Right renal cortex interstitium (tissue), 3 donors: Measurements from ENCODE around the gene PIBF1. TPM values are rescaled to one million over a fixed set of nuclear protein-coding genes. Genes with fewer than 3 reads are reported as not detected.
"Not testable (repeated sequence)": the region's sequence is repeated elsewhere in the genome, so short reads cannot be mapped to it uniquely, and the experiment has no call there.

ENCODE experiments used
- DNase-seq, 3 donors: peaks; one replicate each; pipeline ENCODE4 v3.0.0-alpha.2; 2013; ENCODE audit warnings: low read depth in 3 of 3, low spot score in 2 of 3
- polyA plus RNA-seq, 3 donors: library from polyadenylated mRNA; unstranded; fragments of 120-200 nt; gene quantifications; one replicate each; pipeline ENCODE4 v1.2.1, GENCODE V29; 2013; ENCODE audit not compliant: insufficient read length in 3 of 3

PIBF1 gene
- polyA plus RNA-seq, 3 donors = 44.8 to 50.8 (median 45.1) TPM

DNA sequence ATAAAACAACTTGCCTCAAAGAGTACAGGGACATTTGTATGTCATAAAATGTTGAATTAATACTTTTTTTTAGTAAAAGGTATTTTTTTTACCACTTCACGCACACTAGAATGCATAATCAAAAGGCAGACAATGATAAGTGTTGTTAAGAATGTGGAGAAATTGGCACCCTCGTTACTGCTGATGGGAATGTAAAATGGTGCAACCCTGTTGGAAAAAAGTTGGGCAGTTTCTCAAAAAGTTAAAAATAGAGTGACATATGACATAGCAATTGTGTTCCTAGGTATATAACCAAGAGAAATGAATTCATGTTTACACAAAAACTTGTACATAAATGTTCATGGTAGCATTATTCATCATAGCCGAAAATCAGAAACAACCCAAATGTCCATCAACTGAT, 109.5 kb downstream of the PIBF1 start:
- no peak for DNase-seq

- DNase-seq = no peak
Measured at GRCh38 chr13:72896869-72897268, 114.9 kb downstream of the PIBF1 start.

DNA sequence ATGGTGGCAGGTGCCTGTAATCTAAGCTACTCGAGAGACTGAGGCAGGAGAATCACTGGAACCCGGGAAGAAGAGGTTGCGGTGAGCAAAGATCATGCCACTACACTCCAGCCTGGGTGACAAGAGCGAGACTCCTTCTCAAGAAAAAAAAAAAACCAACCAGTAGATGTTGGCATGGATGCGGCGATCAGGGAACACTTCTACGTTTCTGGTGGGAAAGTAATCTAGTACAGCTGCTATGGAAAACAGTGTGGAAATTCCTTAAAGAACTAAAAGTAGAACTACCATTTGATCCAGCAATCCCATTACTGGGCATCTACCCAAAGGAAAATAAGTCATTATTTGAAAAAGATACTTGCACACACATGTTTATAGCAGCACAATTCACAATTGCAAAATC, 119.6 kb downstream of the PIBF1 start:
- not testable (repeated sequence) for DNase-seq

DNA sequence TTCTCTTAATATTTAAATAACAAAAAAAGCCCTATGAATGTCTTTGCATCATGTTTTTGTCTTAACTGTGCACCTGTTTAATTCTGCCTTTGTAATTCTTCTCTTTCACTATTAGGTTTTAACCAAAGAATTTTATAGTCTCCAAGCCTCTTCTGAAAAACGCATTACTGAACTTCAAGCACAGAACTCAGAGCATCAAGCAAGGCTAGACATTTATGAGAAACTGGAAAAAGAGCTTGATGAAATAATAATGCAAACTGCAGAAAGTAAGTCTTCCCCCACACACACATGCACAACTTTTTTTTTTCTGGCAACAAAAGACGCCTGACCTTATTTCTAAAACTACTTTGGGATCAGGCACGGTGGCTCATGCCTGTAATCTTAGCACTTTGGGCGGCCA, 126.5 kb downstream of the PIBF1 start:
- no peak for DNase-seq

DNA sequence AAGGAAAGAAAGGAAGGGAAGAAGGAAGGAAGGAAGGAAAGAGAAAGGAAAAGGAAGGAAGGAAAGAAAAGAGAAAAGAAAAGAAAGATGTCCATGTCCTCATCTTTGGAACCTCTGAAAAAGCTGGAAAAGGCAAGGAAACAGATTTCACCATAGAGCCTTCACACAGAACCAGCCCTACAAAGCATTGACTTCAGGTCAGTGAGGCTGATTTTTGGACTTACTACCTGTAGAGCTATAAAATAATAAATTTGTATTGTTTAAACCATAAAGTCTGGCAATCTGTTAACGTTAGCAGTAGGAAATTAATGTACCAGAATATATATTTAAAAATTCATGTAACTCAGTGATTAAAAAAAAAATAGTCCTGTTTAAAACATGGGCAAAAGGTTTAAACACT, 130.0 kb downstream of the PIBF1 start:
- no peak for DNase-seq

- no peak for DNase-seq
Measured at GRCh38 chr13:72920097-72920496, 138.2 kb downstream of the PIBF1 start.

DNA sequence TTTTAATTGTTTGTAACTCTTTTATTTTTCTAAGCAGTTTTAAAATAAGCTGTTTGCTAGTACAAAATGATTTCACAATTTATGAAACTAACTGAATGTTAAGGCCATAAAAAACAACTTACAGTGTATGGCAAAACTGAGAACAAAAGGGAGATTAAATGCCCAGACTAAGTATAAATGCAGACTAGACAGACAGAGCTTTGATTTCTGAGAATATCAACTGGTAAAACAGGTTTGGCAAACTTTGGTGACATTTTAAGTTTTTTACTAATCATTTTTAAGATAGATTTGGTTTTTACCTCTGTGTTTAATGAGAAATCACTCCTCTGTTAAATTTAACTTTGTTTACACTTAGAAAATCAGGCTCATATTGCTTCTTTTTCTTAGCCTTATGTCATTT, 149.4 kb downstream of the PIBF1 start:
- no peak for DNase-seq

- DNase-seq = no peak
Measured at GRCh38 chr13:72932250-72932649, 150.3 kb downstream of the PIBF1 start.

GRCh38 chr13:72946267-72946666, 164.3 kb downstream of the PIBF1 start:
- DNase-seq = not testable (repeated sequence)

DNA sequence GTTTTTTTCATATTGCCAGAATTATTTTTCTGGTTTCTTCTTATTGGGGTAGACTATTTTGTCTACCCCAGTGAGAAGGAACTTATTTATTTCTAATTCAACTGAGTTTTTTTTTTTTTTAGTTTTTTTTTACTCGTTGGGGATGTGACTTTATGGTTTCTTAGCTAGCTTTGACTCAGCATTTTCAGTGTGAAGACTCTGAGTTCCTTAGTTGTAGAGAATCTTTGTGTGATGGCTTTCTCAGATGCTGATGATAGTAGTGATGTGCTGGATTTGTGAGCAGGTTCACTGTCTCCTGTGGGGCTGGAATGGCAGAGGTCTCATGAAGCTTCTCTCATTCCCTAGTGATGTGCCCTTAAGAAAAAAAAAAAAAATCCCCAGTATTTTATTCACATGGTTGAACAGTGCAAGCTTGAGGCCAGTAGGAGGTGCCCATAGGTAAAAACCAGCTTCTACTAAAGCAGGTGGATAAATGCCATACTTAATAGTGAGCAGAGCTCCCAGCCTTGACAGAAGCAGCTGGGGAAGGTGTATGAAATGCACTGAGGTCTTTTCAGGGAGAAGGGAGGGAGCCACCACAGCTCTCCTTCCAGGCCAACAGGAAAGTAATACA, 170.7 kb downstream of the PIBF1 start:
- DNase-seq = no peak

GRCh38 chr13:72953391-72953965, 171.5 kb downstream of the PIBF1 start:
- DNase-seq = no peak

DNA sequence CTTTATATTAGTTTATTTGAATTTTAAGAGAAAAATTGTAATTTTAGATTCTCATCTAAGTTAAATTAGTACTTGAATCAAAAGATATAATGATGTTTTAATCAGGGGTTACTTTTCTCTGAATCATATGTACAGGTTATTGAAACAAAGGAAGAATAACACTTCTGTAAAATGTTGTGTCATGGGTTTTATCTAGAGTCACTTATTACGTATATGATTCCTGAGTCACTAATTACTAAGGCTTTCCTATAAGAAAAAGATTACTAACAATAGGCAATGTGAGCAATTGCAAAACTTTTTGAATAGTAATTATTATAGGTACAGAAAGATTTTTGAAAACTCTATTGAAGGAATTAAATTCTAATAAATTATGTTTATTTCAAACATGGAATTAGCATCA, 177.7 kb downstream of the PIBF1 start:
- DNase-seq = no peak

DNA sequence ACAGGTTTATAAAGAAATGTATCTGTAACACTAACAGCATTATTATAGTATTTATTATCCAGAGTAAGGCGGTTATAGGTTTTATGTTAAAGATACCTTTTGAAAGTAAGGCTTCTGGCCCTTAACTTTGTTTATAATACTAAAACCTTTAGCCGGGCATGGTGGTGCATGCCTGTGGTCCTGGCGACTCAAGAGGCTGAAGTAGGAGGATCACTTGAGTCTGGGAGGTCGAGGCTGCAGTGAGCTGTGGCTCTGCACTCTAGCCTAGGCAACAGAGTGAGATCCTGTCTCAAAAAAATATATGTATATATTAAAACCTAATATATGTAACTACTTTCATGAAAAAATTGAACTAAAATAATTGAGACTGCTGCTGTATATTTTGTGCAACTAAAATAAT, 178.2 kb downstream of the PIBF1 start:
- DNase-seq = no peak

DNA sequence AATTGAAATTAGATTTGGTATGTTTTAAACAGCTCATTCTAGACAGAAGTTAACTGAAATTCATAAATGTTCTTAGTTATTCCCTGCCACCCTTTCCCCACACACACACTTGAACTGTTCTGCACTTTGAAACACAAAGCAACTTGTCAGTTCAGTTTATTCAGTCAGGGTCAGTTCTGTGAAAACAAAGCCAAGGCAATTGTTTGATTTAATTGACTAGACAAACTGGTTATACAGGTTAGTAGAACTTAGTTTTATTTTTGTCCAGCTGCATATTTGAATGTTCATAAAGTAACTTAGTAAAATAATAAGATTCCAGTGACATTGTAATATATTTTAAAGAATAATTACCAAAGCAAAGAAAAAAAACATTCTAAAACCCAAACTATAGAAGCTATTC, 178.6 kb downstream of the PIBF1 start:
- DNase-seq = peak in 1 of 3 donors; percentile 32

- DNase-seq = no peak
Measured at GRCh38 chr13:72963762-72964161, 181.8 kb downstream of the PIBF1 start.

DNA sequence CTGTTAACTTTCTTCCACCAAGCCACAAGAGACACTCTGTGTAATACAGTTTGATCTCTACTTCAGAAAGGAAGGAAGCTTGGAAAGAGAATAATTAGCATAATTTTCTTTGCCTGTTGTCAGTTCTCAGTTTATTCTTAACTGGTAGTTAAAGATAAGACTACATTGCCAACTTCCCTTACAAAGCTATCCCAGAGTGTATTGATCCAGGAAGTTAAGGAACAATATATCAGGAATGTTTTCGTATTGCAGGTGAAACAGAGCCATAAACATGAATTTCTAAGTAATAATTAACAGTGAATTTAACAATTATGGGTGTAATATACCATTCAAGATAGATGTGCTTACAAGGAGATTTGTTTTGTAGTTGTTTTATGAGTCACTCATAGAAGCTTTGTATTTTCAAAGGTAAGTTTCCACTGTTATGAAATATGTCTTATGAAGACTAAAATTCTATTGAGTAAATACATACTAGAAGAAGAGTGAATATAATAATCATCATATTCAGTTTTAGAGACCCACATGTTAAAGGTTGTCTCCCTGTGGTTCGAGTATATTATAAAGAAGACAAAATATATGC, 188.5 kb downstream of the PIBF1 start:
- DNase-seq = no peak

- DNase-seq = no peak
Measured at GRCh38 chr13:72970956-72971355, 189.0 kb downstream of the PIBF1 start.

- DNase-seq = no peak
Measured at GRCh38 chr13:72973234-72973633, 191.3 kb downstream of the PIBF1 start.

GRCh38 chr13:72983085-72983768, 201.3 kb downstream of the PIBF1 start:
- peak in 1 of 3 donors; percentile 10 for DNase-seq

DNA sequence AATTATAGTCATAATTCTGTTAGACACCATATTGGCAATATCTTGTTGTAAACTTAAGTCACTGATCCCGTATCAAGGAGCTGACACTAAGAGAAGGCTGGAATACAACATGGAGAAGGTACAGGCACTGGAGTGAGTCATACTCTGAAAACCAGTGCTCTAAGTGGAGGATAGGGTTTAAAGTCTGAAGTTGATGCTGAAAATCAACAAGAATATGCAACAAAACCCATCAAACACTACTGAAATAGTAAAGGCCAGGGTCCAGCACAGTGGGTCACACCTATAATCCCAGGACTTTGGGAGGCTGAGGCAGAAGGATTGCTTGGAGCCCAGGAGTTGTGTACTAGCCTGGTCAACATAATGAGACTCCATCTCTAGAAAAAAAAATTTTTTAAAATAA, 203.7 kb downstream of the PIBF1 start:
- DNase-seq = no peak

GRCh38 chr13:72986197-72986596, 204.3 kb downstream of the PIBF1 start:
- no peak for DNase-seq

- DNase-seq = no peak
Measured at GRCh38 chr13:72990953-72991352, 209.0 kb downstream of the PIBF1 start.
